Heart right ventricle (tissue), 16 donors: ENCODE data around the gene DCLK1. TPM values are rescaled to one million over a fixed set of nuclear protein-coding genes. Genes with fewer than 3 reads are reported as not detected.

Experiments
- ATAC-seq, 8 donors: fragments of 200-7000 bp; cut with Tn5 transposase; one replicate each; pipeline ENCODE4 v1.9.1; 2020; ENCODE audit warnings: mild to moderate bottlenecking in 8 of 8, moderate library complexity in 8 of 8, moderate number of reproducible peaks in 1 of 8
- DNase-seq, 2 donors: peaks; one replicate each; pipeline ENCODE4 v3.0.0-alpha.2; 2020
- H3K27ac ChIP-seq, 10 donors: fragments of 200-600 bp; sonication (generic) in 2 of 10; one replicate each; pipeline versions ENCODE4 v1.5.0 to v1.8.0; 2020 to 2022; ENCODE audit warnings: mild to moderate bottlenecking in 3 of 10
- H3K27me3 ChIP-seq, 7 donors: fragments of 200-600 bp; one replicate each; pipeline ENCODE4 v1.8.0; 2021 to 2022; ENCODE audit warnings: mild to moderate bottlenecking in 2 of 7
- H3K36me3 ChIP-seq, 9 donors: fragments of 200-600 bp; sonication (generic) in 1 of 9; one replicate each; pipeline versions ENCODE4 v1.5.0 to v1.8.0; 2020 to 2022; ENCODE audit warnings: mild to moderate bottlenecking in 2 of 9
- H3K4me1 ChIP-seq, 9 donors: fragments of 200-600 bp; sonication (generic) in 1 of 9; one replicate each; pipeline versions ENCODE4 v1.5.0 to v1.8.0; 2020 to 2022; ENCODE audit warnings: mild to moderate bottlenecking in 4 of 9
- H3K4me3 ChIP-seq, 10 donors: fragments of 200-600 bp; sonication (generic) in 2 of 10; one replicate each; pipeline versions ENCODE4 v1.5.0 to v1.8.0; 2020 to 2022; ENCODE audit warnings: mild to moderate bottlenecking in 7 of 10, moderate library complexity in 2 of 10
- H3K9me3 ChIP-seq, 11 donors: fragments of 200-600 bp in 10 of 11; sonication (generic) in 2 of 11; one replicate each; pipeline versions ENCODE4 v1.5.0 to v1.8.0; 2013 to 2022; ENCODE audit warnings: mild to moderate bottlenecking in 2 of 11, control low read depth in 1 of 11, moderate library complexity in 1 of 11
- CTCF ChIP-seq, 9 donors: fragments of 200-600 bp; sonication (generic) in 2 of 9; IDR thresholded peaks; one replicate each; pipeline versions ENCODE4 v1.5.0 to v1.8.0; 2021 to 2022; ENCODE audit warnings: antibody characterized with exemption in 9 of 9, mild to moderate bottlenecking in 5 of 9, moderate library complexity in 1 of 9
- WGBS, 2 donors: extraction: QIAGEN DNeasy Blood & Tissue Kit; methylation state at CpG; one replicate each; pipeline ENCODE4 v1.1.7; 2013; ENCODE audit warnings: inconsistent platforms in 1 of 2; 5-methylcytosine and 5-hydroxymethylcytosine counted together
- intact Hi-C, 10 donors: fragments of 100-400 bp; cut with DNase I; formaldehyde crosslinking; loops; one replicate each; pipeline versions ENCODE4 v1.11.1 to v1.14.2; 2022
- polyA plus RNA-seq, 2 donors: library from polyadenylated mRNA; stranded (reverse); fragments of 200-250 nt; gene quantifications; one replicate each; pipeline ENCODE4 v1.2.3, GENCODE V29; 2013
- total RNA-seq, 10 donors: library from RNA; stranded (reverse); fragmentation: NEBNext Ultra II Directional in 3 of 10; extraction: Animal tissue kit (Norgen Biotek cat#: 25700) in 3 of 10; gene quantifications; one replicate each; pipeline versions ENCODE4 v1.2.1 to v1.2.4, GENCODE V29; 2021 to 2023
- donor health status: Arrhythmogenic right ventricular cardiomyopathy.
- donor health status: ischemic (EF 13 %, LVEDD 7.1; RV severe dilation, severe dysfunction).
- donor health status: healthy with polysubstance abuse.
- donor health status: DM: no; HTN: yes; CAD: no.
- donor health status: DM: no; HTN: no; CAD: no.
- donor health status: ischemic (EF 25% LVEDD 6.9; RV normal size, moderate dysfunction).
- donor health status: ischemic (EF 25% LVEDD 5.7; RV mildly dilated, moderate dysfunction).
- donor health status: healthy.
- donor health status: DM: yes; HTN: yes; CAD: no.
- donor health status: Ischemic cardiomyopathy.
- donor health status: ischemic (EF 35%, LVEDD 5.7; RV mildly dilated, moderate dysfunction).
- donor health status: nonischemic (EF 11% LVEDD 7.7; RV severe dilation, severe dysfunction).
- donor health status: DM: yes; HTN: yes; CAD: no.
- donor health status: PGD.
- donor health status: ischemic (EF 29% LVEDD 5.4; RV normal size, mild dysfunction).
- donor health status: nonischemic (EF 23%, LVEDD 6.1; RV moderate dilation, normal function).

DCLK1 gene
- total and polyA plus RNA-seq, 12 donors: 3.4 to 16.9 (median 9.1) TPM

GRCh38 chr13:35771898-35772297, 359.3 kb downstream of the DCLK1 start:
- intact Hi-C loops: no loop called here
- WGBS, 2 donors: 49 to 60% methylated on average over 5 of the region's 5 CpGs

DNA sequence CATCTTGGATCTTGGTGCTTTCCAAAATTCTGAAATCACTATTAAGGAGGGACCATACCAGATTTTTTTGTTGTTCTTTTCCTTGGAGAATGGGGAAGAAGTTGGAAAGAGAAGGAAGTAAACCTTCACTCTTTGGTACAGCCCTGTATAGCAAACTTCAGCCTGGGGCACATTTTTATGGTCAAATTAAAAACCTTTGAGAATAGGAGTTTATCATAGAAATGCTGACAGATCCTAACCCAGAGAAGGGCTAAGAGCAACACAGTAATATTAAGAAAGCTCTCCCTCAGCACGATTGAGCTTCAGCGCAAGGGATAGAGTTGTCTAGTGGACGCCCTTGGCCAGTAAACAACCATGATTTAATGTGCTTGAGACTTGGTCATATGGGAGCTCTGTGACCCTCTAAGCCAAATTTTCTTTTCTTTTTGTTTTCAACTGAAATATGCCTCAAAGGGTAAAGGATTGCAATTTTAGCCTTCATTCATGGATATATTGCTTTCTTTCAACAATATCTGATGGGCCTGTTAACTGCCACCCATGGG, 360.4 kb downstream of the DCLK1 start:
- peak overlapping the region in 1 of 10 donors; percentile 41 for H3K27ac ChIP-seq
- intact Hi-C loops: no loop called here
- ATAC-seq (peak in 4 of 8 donors; percentile 58 to 90 (median 64)), DNase-seq (no peak)
- no peak overlapping the region for H3K4me3 ChIP-seq
- H3K36me3 ChIP-seq: no peaks in the 10 kb centered on the region
- H3K4me1 ChIP-seq: no peaks in the 10 kb centered on the region
- WGBS, 2 donors: 75% methylated on average over 3 of the region's 3 CpGs
- TF ChIP-seq CTCF (IDR thresholded peaks at IDR 0.05): no peak
- no peaks in the 10 kb centered on the region for H3K27me3 ChIP-seq
- no peaks in the 10 kb centered on the region for H3K9me3 ChIP-seq

More at GRCh38 chr13:35771898-35772297, 359.3 kb downstream of the DCLK1 start:
- H3K9me3 ChIP-seq: no peaks in the 10 kb centered on the region
- no peak overlapping the region for H3K4me3 ChIP-seq
- H3K4me1 ChIP-seq: no peaks in the 10 kb centered on the region
- peak in 1 of 8 donors; percentile 15 for ATAC-seq
- DNase-seq: no peak
- no peak for TF ChIP-seq CTCF (IDR thresholded peaks at IDR 0.05)
- H3K27me3 ChIP-seq: no peaks in the 10 kb centered on the region
- no peaks in the 10 kb centered on the region for H3K36me3 ChIP-seq
- H3K27ac ChIP-seq: no peak overlapping the region

DNA sequence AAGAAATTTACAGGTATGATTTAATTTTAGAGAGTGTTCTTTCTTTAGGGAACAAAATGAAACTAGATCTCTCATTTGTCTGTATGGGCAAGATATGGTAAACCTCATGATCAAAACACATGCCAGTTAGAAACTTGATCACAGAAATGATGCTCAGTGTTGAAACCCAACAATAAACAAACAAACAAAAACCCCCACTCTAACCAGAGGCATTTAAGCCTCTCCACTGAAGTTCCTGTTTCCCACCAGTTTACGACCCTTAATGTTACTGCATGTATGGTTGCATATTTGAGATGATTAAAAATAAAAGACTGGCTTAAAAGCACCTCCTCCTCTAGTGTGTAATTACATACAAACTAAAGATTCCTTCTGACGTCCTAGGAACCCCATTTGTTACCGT, 361.4 kb downstream of the DCLK1 start:
- ATAC-seq (no peak), DNase-seq (no peak)
- WGBS, 2 donors: 65 to 81% methylated on average over 3 of the region's 3 CpGs
- Histone ChIP-seq H3K27ac (peak overlapping the region in 1 of 10 donors; percentile 41), H3K9me3 (no peaks in the 10 kb centered on the region), H3K4me3 (no peak overlapping the region), H3K36me3 (no peaks in the 10 kb centered on the region), H3K27me3 (no peaks in the 10 kb centered on the region), H3K4me1 (no peaks in the 10 kb centered on the region)
- TF ChIP-seq CTCF (IDR thresholded peaks at IDR 0.05): no peak
- intact Hi-C loops: no loop called here

DNA sequence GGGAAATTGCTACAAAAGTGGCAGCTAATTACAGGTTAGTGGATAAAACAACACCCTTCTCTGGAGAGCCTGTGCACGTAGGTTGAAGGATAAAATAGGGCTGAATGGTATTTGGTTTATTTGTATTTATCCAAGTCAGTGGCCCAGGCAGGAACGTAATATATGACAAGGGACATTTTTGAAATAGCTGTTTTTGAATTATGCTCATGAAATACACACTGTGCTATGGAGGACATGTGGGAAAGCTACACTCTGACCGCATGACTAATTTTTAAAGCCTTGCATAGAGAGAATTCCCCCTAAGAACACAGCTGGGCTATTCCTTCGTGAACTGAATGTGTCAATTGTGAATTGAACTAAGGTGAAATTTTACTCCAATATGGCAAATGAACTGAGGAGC, 362.6 kb downstream of the DCLK1 start:
- WGBS, 2 donors: 87 to 92% methylated on average over 4 of the region's 4 CpGs
- intact Hi-C loops: no loop called here
- TF ChIP-seq CTCF (IDR thresholded peaks at IDR 0.05): no peak
- DNase-seq: no peak
- Histone ChIP-seq H3K27ac (no peak overlapping the region), H3K4me3 (no peak overlapping the region), H3K9me3 (no peaks in the 10 kb centered on the region), H3K27me3 (no peaks in the 10 kb centered on the region), H3K4me1 (no peaks in the 10 kb centered on the region), H3K36me3 (no peaks in the 10 kb centered on the region)
- no peak for ATAC-seq
